Activated CD4-positive, alpha-beta T cell treated with anti-CD3 and anti-CD28 coated beads, Interleukin-2, amount 50 U/mL, for 48 hours (primary cell): ENCODE data around the gene CD248.

Experiments used
- DNase-seq, 2 experiments: peaks; one replicate each; pipeline ENCODE4 v3.0.0-alpha.2; 2020

Gene CD248

GRCh38 chr11:66268952-66269905, 47.6 kb downstream of the CD248 start:
- peak in 1 of 2 experiments; percentile 36 for DNase-seq

GRCh38 chr11:66268244-66268951, 48.4 kb downstream of the CD248 start, which contains the start of gene RAB1B:
TSS of gene RAB1B (plus strand) at chr11:66268639. CDS start at chr11:66268680, 41 bp downstream.
- DNase-seq, result peak; percentile 99 to 100

GRCh38 chr11:66267379-66268243, 49.2 kb downstream of the CD248 start:
- peak; percentile 88 for DNase-seq

GRCh38 chr11:66267039-66267378, 49.8 kb downstream of the CD248 start:
- DNase-seq, result no peak

GRCh38 chr11:66266378-66267038, 50.3 kb downstream of the CD248 start:
- DNase-seq, result no peak

GRCh38 chr11:66265531-66266377, 51.1 kb downstream of the CD248 start:
- DNase-seq, result no peak

- peak; percentile 54 to 61 for DNase-seq
Observed at GRCh38 chr11:66264914-66265313, 51.9 kb downstream of the CD248 start.
